SK-N-SH (cell line): ENCODE results near the gene ZNF511.

ENCODE experiments used
- CHD2 ChIP-seq: fragments of 150-350 bp; IDR thresholded peaks from 2 replicates; pipeline ENCODE4 v1.6.1; 2018; ENCODE audit warnings: low read length; ENCODE audit not compliant: partially characterized antibody
- JUND ChIP-seq: IDR thresholded peaks from 2 replicates; pipeline ENCODE4 v1.4.0; 2012
- MXI1 ChIP-seq: IDR thresholded peaks from 2 replicates; pipeline ENCODE4 v1.6.1; 2012; ENCODE audit warnings: mild to moderate bottlenecking, low read depth, low read length, improper control_type of control experiment
- POLR2AphosphoS5 ChIP-seq: IDR thresholded peaks from 2 replicates; pipeline ENCODE4 v1.6.1; 2012; ENCODE audit warnings: low read depth, low read length
- RCOR1 ChIP-seq: fragments of 150-350 bp; IDR thresholded peaks from 2 replicates; pipeline ENCODE4 v1.6.1; 2017; ENCODE audit warnings: antibody characterized with exemption, low read length
- RFX5 ChIP-seq: IDR thresholded peaks from 2 replicates; pipeline ENCODE4 v1.6.1; 2012; ENCODE audit warnings: mild to moderate bottlenecking, improper control_type of control experiment, low read length
- SMC3 ChIP-seq: IDR thresholded peaks from 2 replicates; pipeline ENCODE4 v1.6.1; 2012; ENCODE audit warnings: low read depth, low read length, improper control_type of control experiment
- TEAD4 ChIP-seq: IDR thresholded peaks from 2 replicates; pipeline ENCODE4 v1.4.0; 2012; ENCODE audit warnings: mild to moderate bottlenecking, borderline replicate concordance; ENCODE audit not compliant: insufficient read depth
- USF2 ChIP-seq: fragments of 150-350 bp; IDR thresholded peaks from 2 replicates; pipeline ENCODE4 v1.6.1; 2017; ENCODE audit warnings: antibody characterized with exemption, low read length, low read depth, borderline replicate concordance
- TF ChIP-seq, protein P1 (sequence below): fragments of 200-600 bp; sonication (generic); IDR thresholded peaks from 2 replicates; pipeline ENCODE4 v1.6.1; 2017; ENCODE audit warnings: antibody characterized with exemption, mild to moderate bottlenecking, moderate library complexity
- TF ChIP-seq, protein P2 (sequence below): IDR thresholded peaks from 2 replicates; pipeline ENCODE4 v1.4.0; 2012; ENCODE audit warnings: low read depth

GRCh38 chr10:133346413-133346812 lies 37.7 kb downstream of the ZNF511 start:
- TF ChIP-seq CHD2 (no peak), POLR2AphosphoS5 (no peak), USF2 (no peak), RFX5 (no peak), MXI1 (no peak), TEAD4 (no peak), RCOR1 (no peak), JUND (no peak), SMC3 (no peak)
- TF ChIP-seq, protein P1, sequence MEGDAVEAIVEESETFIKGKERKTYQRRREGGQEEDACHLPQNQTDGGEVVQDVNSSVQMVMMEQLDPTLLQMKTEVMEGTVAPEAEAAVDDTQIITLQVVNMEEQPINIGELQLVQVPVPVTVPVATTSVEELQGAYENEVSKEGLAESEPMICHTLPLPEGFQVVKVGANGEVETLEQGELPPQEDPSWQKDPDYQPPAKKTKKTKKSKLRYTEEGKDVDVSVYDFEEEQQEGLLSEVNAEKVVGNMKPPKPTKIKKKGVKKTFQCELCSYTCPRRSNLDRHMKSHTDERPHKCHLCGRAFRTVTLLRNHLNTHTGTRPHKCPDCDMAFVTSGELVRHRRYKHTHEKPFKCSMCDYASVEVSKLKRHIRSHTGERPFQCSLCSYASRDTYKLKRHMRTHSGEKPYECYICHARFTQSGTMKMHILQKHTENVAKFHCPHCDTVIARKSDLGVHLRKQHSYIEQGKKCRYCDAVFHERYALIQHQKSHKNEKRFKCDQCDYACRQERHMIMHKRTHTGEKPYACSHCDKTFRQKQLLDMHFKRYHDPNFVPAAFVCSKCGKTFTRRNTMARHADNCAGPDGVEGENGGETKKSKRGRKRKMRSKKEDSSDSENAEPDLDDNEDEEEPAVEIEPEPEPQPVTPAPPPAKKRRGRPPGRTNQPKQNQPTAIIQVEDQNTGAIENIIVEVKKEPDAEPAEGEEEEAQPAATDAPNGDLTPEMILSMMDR = no peak
- TF ChIP-seq, protein P2, sequence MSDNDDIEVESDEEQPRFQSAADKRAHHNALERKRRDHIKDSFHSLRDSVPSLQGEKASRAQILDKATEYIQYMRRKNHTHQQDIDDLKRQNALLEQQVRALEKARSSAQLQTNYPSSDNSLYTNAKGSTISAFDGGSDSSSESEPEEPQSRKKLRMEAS = no peak
